Neutrophil (primary cell): ENCODE results near the gene PHYKPL.

Experiments used
- H3K27ac ChIP-seq: fragments of 200-600 bp; sonication (generic); 2 replicates; pipeline ENCODE4 v1.5.1; 2016; ENCODE audit warnings: mild to moderate bottlenecking, moderate library complexity
- H3K27me3 ChIP-seq: fragments of 200-600 bp; sonication (generic); 2 replicates; pipeline ENCODE4 v1.6.0; 2016; ENCODE audit warnings: mild to moderate bottlenecking
- H3K36me3 ChIP-seq: fragments of 200-600 bp; sonication (generic); 2 replicates; pipeline ENCODE4 v1.5.1; 2017
- H3K4me1 ChIP-seq, 2 experiments: fragments of 200-600 bp in 1 of 2; sonication (generic) in 1 of 2; 1 replicate in 1 of 2; 2 replicates in 1 of 2; pipeline versions ENCODE4 v1.5.1 to v1.6.1; 2013 to 2016; ENCODE audit warnings: low read depth in 1 of 2, low read length in 1 of 2, mild to moderate bottlenecking in 1 of 2, moderate library complexity in 1 of 2; ENCODE audit not compliant: control insufficient read depth in 1 of 2, insufficient read depth in 1 of 2
- H3K4me3 ChIP-seq, 2 experiments: fragments of 200-600 bp in 1 of 2; sonication (generic) in 1 of 2; 1 replicate in 1 of 2; 2 replicates in 1 of 2; pipeline ENCODE4 v1.5.1; 2013 to 2016; ENCODE audit warnings: low read depth in 1 of 2, low read length in 1 of 2, mild to moderate bottlenecking in 1 of 2, moderate library complexity in 1 of 2
- H3K9me3 ChIP-seq: fragments of 200-600 bp; sonication (generic); 2 replicates; pipeline ENCODE4 v1.5.1; 2016
- CTCF ChIP-seq: fragments of 200-600 bp; sonication (generic); IDR thresholded peaks from 2 replicates; pipeline ENCODE4 v1.5.1; 2016; ENCODE audit warnings: antibody characterized with exemption

Gene PHYKPL

GRCh38 chr5:178279026-178279722, 46.6 kb upstream of the PHYKPL start:
- H3K27me3 ChIP-seq = no peaks in the 10 kb centered on the region
- no peak for TF ChIP-seq CTCF

GRCh38 chr5:178278358-178279023, 45.9 kb upstream of the PHYKPL start:
- no peaks in the 10 kb centered on the region for H3K9me3 ChIP-seq
- no peak for TF ChIP-seq CTCF
- no peaks in the 10 kb centered on the region for H3K27me3 ChIP-seq

More at GRCh38 chr5:178279026-178279722, 46.6 kb upstream of the PHYKPL start:
- Histone ChIP-seq H3K4me1 (peaks cover 6 to 9% of the 10 kb centered on the region in 2 experiments), H3K9me3 (peaks cover 4% of the 10 kb centered on the region), H3K27ac (no peak overlapping the region), H3K4me3 (no peak overlapping the region), H3K36me3 (no peaks in the 10 kb centered on the region)

GRCh38 chr5:178277866-178278265, 45.3 kb upstream of the PHYKPL start:
- H3K4me1 ChIP-seq = peaks cover 6 to 9% of the 10 kb centered on the region in 2 experiments
- no peaks in the 10 kb centered on the region for H3K27me3 ChIP-seq
- TF ChIP-seq CTCF = no peak

More at GRCh38 chr5:178278358-178279023, 45.9 kb upstream of the PHYKPL start:
- Histone ChIP-seq H3K4me1 (peaks cover 6 to 9% of the 10 kb centered on the region in 2 experiments), H3K36me3 (no peaks in the 10 kb centered on the region), H3K4me3 (no peak overlapping the region), H3K27ac (no peak overlapping the region)

GRCh38 chr5:178277346-178277745, 44.7 kb upstream of the PHYKPL start:
- no peak overlapping the region for H3K27ac ChIP-seq
- H3K36me3 ChIP-seq = no peaks in the 10 kb centered on the region
- TF ChIP-seq CTCF = no peak
- H3K4me1 ChIP-seq = peaks cover 6 to 9% of the 10 kb centered on the region in 2 experiments
- no peaks in the 10 kb centered on the region for H3K27me3 ChIP-seq
- H3K4me3 ChIP-seq = no peak overlapping the region
- H3K9me3 ChIP-seq = no peaks in the 10 kb centered on the region

More at GRCh38 chr5:178277866-178278265, 45.3 kb upstream of the PHYKPL start:
- H3K36me3 ChIP-seq = no peaks in the 10 kb centered on the region
- H3K9me3 ChIP-seq = no peaks in the 10 kb centered on the region
- no peak overlapping the region for H3K27ac ChIP-seq
- H3K4me3 ChIP-seq = no peak overlapping the region

- TF ChIP-seq CTCF = no peak
- peaks cover 3 to 4% of the 10 kb centered on the region in 2 experiments for H3K4me1 ChIP-seq
Observed at GRCh38 chr5:178274781-178275537, 42.4 kb upstream of the PHYKPL start.

More at GRCh38 chr5:178274781-178275537, 42.4 kb upstream of the PHYKPL start:
- no peak overlapping the region for H3K27ac ChIP-seq
- no peaks in the 10 kb centered on the region for H3K9me3 ChIP-seq
- no peak overlapping the region for H3K4me3 ChIP-seq
- no peaks in the 10 kb centered on the region for H3K36me3 ChIP-seq
- H3K27me3 ChIP-seq = no peaks in the 10 kb centered on the region
